MM.1S (cell line): ENCODE data around the gene TMEM37.

Experiments
- DNase-seq: peaks from one replicate; pipeline ENCODE4 v3.0.0-alpha.2; 2015
- H2AFZ ChIP-seq: fragments of 300-600 bp; sonication (generic); 2 replicates; pipeline ENCODE4 v1.6.0; 2016; ENCODE audit warnings: antibody characterized with exemption, low read length
- H3F3A ChIP-seq: fragments of 300-600 bp; sonication (generic); 2 replicates; pipeline ENCODE4 v1.6.1; 2016; ENCODE audit warnings: mild to moderate bottlenecking, antibody characterized with exemption, low read length, moderate library complexity, mixed read lengths; ENCODE audit not compliant: insufficient read depth
- H3K27ac ChIP-seq: fragments of 300-600 bp; sonication (generic); 2 replicates; pipeline ENCODE4 v1.5.1; 2016; ENCODE audit warnings: mild to moderate bottlenecking, low read length
- H3K27me3 ChIP-seq: fragments of 300-600 bp; sonication (generic); replicated peaks from 2 replicates; pipeline ENCODE4 v1.6.0; 2016; ENCODE audit warnings: low read length; ENCODE audit not compliant: insufficient read depth
- H3K36me3 ChIP-seq: fragments of 300-600 bp; sonication (generic); replicated peaks from 2 replicates; pipeline ENCODE4 v1.6.1; 2016; ENCODE audit warnings: mild to moderate bottlenecking, low read length, mixed read lengths; ENCODE audit not compliant: insufficient read depth
- H3K4me1 ChIP-seq: fragments of 300-600 bp; sonication (generic); 2 replicates; pipeline ENCODE4 v1.6.1; 2016; ENCODE audit warnings: low read length, mixed read lengths
- H3K4me2 ChIP-seq: fragments of 300-600 bp; sonication (generic); 2 replicates; pipeline ENCODE4 v1.6.0; 2016; ENCODE audit warnings: low read depth, low read length
- H3K4me3 ChIP-seq: fragments of 300-600 bp; sonication (generic); 2 replicates; pipeline ENCODE4 v1.5.1; 2016; ENCODE audit warnings: low read length, mixed read lengths
- H3K79me2 ChIP-seq: fragments of 300-600 bp; sonication (generic); 2 replicates; pipeline ENCODE4 v1.6.1; 2016; ENCODE audit warnings: mixed run types, low read length, mixed read lengths
- H3K9ac ChIP-seq: fragments of 300-600 bp; sonication (generic); 2 replicates; pipeline ENCODE4 v1.6.1; 2016; ENCODE audit warnings: low read length, mixed read lengths
- H3K9me2 ChIP-seq: fragments of 300-600 bp; sonication (generic); replicated peaks from 2 replicates; pipeline ENCODE4 v1.6.1; 2016; ENCODE audit warnings: mild to moderate bottlenecking, low read length, mixed read lengths; ENCODE audit not compliant: insufficient read depth
- H3K9me3 ChIP-seq: fragments of 300-600 bp; sonication (generic); replicated peaks from 2 replicates; pipeline ENCODE4 v1.6.1; 2016; ENCODE audit warnings: mild to moderate bottlenecking, low read length, mixed read lengths; ENCODE audit not compliant: insufficient read depth
- H4K20me1 ChIP-seq: fragments of 300-600 bp; sonication (generic); 2 replicates; pipeline ENCODE4 v1.6.1; 2016; ENCODE audit warnings: mild to moderate bottlenecking, low read length, moderate library complexity, mixed read lengths; ENCODE audit not compliant: insufficient read depth
- EZH2 ChIP-seq: fragments of 300-600 bp; sonication (generic); optimal IDR thresholded peaks from 2 replicates; pipeline ENCODE3; 2017; ENCODE audit warnings: low read depth, mild to moderate bottlenecking, antibody characterized with exemption, low read length, mixed read lengths
- EZH2phosphoT487 ChIP-seq: fragments of 300-600 bp; sonication (generic); IDR thresholded peaks from 2 replicates; pipeline ENCODE4 v1.6.1; 2018; ENCODE audit warnings: antibody characterized with exemption, low read length
- TF ChIP-seq, protein P1 (sequence below): fragments of 300-600 bp; sonication (generic); IDR thresholded peaks from 2 replicates; pipeline ENCODE4 v1.5.1; 2016; ENCODE audit warnings: antibody characterized with exemption, low read length, mixed read lengths

TMEM37 gene

DNA sequence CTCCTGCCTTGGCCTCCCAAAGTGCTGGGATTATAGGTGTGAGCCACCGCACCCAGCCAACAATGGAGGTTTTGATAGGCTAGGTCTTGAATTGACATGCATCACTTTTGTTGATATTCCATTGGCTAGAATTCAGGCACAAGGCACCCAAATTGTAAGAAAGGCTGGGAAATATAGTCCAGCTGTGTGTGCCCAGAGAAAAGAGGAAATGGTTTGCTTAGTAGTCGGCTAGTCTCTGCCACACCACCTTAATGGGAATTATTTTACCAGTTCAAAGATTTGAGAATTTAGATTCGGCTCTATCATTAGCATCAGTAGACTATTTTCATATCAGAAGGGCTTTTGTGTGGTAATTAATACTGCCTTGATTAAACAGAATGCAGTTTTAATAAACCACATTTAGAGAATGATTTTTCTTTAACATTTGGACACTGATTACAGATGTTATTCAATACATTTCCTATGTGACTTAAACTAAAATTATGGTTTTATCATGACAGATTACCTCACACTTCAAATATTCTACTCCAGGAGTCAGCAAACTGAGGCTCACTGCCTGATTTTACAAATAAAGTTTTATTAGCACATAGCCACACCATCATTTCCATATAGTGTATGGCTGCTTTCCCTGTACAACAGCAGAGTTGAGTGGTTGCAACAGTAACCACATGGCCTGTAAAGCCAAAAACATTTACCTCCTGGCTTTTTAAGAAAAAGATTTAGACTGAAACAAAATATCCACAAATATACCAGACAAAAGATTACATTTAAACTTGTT lies 37.5 kb upstream of the TMEM37 start:
- no peaks in the 10 kb centered on the region for H3K9me3 ChIP-seq
- H3K27ac ChIP-seq, result no peak overlapping the region
- no peak overlapping the region for H3K4me3 ChIP-seq
- no peaks in the 10 kb centered on the region for H3K27me3 ChIP-seq
- H3F3A ChIP-seq, result no peaks in the 10 kb centered on the region
- H3K9ac ChIP-seq, result no peak overlapping the region
- no peaks in the 10 kb centered on the region for H3K36me3 ChIP-seq
- no peaks in the 10 kb centered on the region for H3K9me2 ChIP-seq
- H3K4me1 ChIP-seq, result 0 out of 2 replicates have a peak, but pooled peaks cover 3% of the 10 kb centered on the region
- no peak overlapping the region for H3K4me2 ChIP-seq
- TF ChIP-seq EZH2phosphoT487 (no peak), EZH2 (no peak)
- TF ChIP-seq, protein P1, sequence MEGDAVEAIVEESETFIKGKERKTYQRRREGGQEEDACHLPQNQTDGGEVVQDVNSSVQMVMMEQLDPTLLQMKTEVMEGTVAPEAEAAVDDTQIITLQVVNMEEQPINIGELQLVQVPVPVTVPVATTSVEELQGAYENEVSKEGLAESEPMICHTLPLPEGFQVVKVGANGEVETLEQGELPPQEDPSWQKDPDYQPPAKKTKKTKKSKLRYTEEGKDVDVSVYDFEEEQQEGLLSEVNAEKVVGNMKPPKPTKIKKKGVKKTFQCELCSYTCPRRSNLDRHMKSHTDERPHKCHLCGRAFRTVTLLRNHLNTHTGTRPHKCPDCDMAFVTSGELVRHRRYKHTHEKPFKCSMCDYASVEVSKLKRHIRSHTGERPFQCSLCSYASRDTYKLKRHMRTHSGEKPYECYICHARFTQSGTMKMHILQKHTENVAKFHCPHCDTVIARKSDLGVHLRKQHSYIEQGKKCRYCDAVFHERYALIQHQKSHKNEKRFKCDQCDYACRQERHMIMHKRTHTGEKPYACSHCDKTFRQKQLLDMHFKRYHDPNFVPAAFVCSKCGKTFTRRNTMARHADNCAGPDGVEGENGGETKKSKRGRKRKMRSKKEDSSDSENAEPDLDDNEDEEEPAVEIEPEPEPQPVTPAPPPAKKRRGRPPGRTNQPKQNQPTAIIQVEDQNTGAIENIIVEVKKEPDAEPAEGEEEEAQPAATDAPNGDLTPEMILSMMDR, result no peak
- H2AFZ ChIP-seq, result no peak overlapping the region
- H3K79me2 ChIP-seq, result no peaks in the 10 kb centered on the region
- no peaks in the 10 kb centered on the region for H4K20me1 ChIP-seq
- DNase-seq, result no peak

DNA sequence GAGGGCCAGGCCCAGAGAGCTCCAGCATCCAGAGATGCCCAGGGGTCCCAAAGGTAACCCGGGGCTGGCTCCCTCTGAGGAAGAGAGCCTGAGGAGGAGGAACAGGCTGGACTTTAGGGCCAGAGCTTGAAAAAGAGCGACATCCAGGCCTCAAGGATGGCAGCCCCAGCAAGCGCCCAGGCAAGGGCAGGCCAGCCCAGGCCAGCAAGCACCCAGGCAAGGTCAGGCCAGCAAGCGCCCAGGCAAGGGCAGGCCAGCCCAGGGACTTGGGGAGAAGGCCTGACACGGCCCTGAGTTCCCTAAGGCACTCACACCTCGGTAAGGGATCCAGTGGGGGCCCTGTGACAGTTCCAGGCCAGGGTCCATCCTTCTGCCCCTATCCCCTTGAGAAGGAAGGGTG lies 34.5 kb upstream of the TMEM37 start:
- H2AFZ ChIP-seq, result no peak overlapping the region
- H3K36me3 ChIP-seq, result no peaks in the 10 kb centered on the region
- H3K4me2 ChIP-seq, result no peak overlapping the region
- H3K27me3 ChIP-seq, result no peaks in the 10 kb centered on the region
- no peaks in the 10 kb centered on the region for H4K20me1 ChIP-seq
- no peaks in the 10 kb centered on the region for H3K4me1 ChIP-seq
- DNase-seq, result no peak
- H3K9me3 ChIP-seq, result no peaks in the 10 kb centered on the region
- no peaks in the 10 kb centered on the region for H3F3A ChIP-seq
- no peak overlapping the region for H3K9ac ChIP-seq
- no peak overlapping the region for H3K27ac ChIP-seq
- TF ChIP-seq, protein P1, result no peak
- no peak for TF ChIP-seq EZH2
- TF ChIP-seq EZH2phosphoT487, result no peak
- H3K9me2 ChIP-seq, result no peaks in the 10 kb centered on the region
- H3K4me3 ChIP-seq, result no peak overlapping the region
- H3K79me2 ChIP-seq, result no peaks in the 10 kb centered on the region

DNA sequence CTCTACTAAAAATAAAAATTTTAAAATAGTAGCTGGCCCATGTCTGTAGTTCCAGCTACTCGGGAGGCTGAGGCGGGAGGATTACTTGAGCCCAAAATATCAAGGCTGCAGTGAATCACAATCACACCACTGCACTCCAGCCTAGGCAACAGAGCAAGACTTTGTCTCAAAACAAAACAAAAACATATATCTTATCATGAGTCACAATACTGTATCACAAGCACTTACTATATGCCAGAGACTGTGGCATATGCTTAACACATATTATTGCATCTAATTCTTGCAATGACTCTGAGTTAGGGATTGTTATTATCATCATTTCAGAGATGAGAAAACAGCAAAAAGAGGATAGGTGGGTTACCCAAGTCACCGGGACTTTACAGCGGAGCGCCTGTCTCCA lies 29.5 kb upstream of the TMEM37 start:
- Histone ChIP-seq H3K27ac (no peak overlapping the region), H3K36me3 (no peaks in the 10 kb centered on the region), H3K79me2 (no peaks in the 10 kb centered on the region), H2AFZ (no peak overlapping the region), H3K4me3 (no peak overlapping the region), H3K9me3 (no peaks in the 10 kb centered on the region), H3K27me3 (no peaks in the 10 kb centered on the region), H3F3A (no peaks in the 10 kb centered on the region), H4K20me1 (no peaks in the 10 kb centered on the region), H3K9ac (no peak overlapping the region), H3K4me2 (no peak overlapping the region), H3K9me2 (no peaks in the 10 kb centered on the region), H3K4me1 (peaks cover 6% of the 10 kb centered on the region; the same call in 1 of the 2 replicates)
- no peak for TF ChIP-seq EZH2
- TF ChIP-seq, protein P1, result no peak
- no peak for TF ChIP-seq EZH2phosphoT487
- DNase-seq, result no peak
